Hepatocyte (in vitro differentiated cells): ENCODE measurements around the gene PLCB4. TPM values are rescaled to one million over a fixed set of nuclear protein-coding genes. Genes with fewer than 3 reads are reported as not detected.

Source experiments
- DNase-seq: peaks from one replicate; pipeline ENCODE4 v3.0.0-alpha.2; 2016; ENCODE audit warnings: low spot score
- H2AFZ ChIP-seq: fragments of 200-600 bp; sonication (generic); 2 replicates; pipeline ENCODE4 v1.6.0; 2016; ENCODE audit warnings: antibody characterized with exemption, mild to moderate bottlenecking
- H3K27ac ChIP-seq: fragments of 200-600 bp; sonication (generic); 2 replicates; pipeline ENCODE4 v1.5.1; 2016; ENCODE audit warnings: mild to moderate bottlenecking
- H3K27me3 ChIP-seq: fragments of 200-600 bp; sonication (generic); 2 replicates; pipeline ENCODE4 v1.6.1; 2016
- H3K36me3 ChIP-seq: fragments of 200-600 bp; sonication (generic); replicated peaks from 2 replicates; pipeline ENCODE4 v1.5.1; 2016; ENCODE audit warnings: low read depth; ENCODE audit not compliant: insufficient read depth
- H3K4me1 ChIP-seq: fragments of 200-600 bp; sonication (generic); 2 replicates; pipeline ENCODE4 v1.5.1; 2016; ENCODE audit warnings: mild to moderate bottlenecking, moderate library complexity; ENCODE audit not compliant: insufficient read depth
- H3K4me2 ChIP-seq: fragments of 200-600 bp; sonication (generic); 2 replicates; pipeline ENCODE4 v1.6.0; 2016
- H3K4me3 ChIP-seq: fragments of 200-600 bp; sonication (generic); 2 replicates; pipeline ENCODE4 v1.5.1; 2016; ENCODE audit warnings: mild to moderate bottlenecking
- H3K79me2 ChIP-seq: fragments of 200-600 bp; sonication (generic); 2 replicates; pipeline ENCODE4 v1.6.0; 2017; ENCODE audit warnings: mild to moderate bottlenecking
- H3K9me2 ChIP-seq: fragments of 200-600 bp; sonication (generic); replicated peaks from 2 replicates; pipeline ENCODE4 v1.6.0; 2017; ENCODE audit warnings: mild to moderate bottlenecking; ENCODE audit not compliant: insufficient read depth
- H3K9me3 ChIP-seq: fragments of 200-600 bp; sonication (generic); 2 replicates; pipeline ENCODE4 v1.5.1; 2016; ENCODE audit warnings: low read depth, mild to moderate bottlenecking
- H4K20me1 ChIP-seq: fragments of 200-600 bp; sonication (generic); 2 replicates; pipeline ENCODE4 v1.6.0; 2016; ENCODE audit warnings: mild to moderate bottlenecking; ENCODE audit not compliant: insufficient read depth, poor library complexity, severe bottlenecking
- EZH2 ChIP-seq: fragments of 200-600 bp; sonication (generic); IDR thresholded peaks from 2 replicates; pipeline ENCODE4 v1.6.1; 2016; ENCODE audit warnings: antibody characterized with exemption, mild to moderate bottlenecking, borderline replicate concordance
- EZH2phosphoT487 ChIP-seq: fragments of 200-600 bp; sonication (generic); IDR thresholded peaks from one replicate; pipeline ENCODE4 v1.6.1; 2018; ENCODE audit warnings: antibody characterized with exemption, mild to moderate bottlenecking, low read depth, moderate library complexity; ENCODE audit not compliant: unreplicated experiment, severe bottlenecking
- WGBS: methylation state at CpG from one replicate; pipeline ENCODE4 v1.1.6; 2016; ENCODE audit warnings: low lambda C conversion rate; ENCODE audit errors: missing lambda C conversion rate; 5-methylcytosine and 5-hydroxymethylcytosine counted together
- polyA plus RNA-seq: library from polyadenylated mRNA; unstranded; fragments of >200 nt; fragmentation: Nextera tagmentation; extraction: Ambion mirVana; gene quantifications from 2 replicates; pipeline ENCODE4 v1.2.1, GENCODE V29; 2016
- total RNA-seq: library from RNA; depleted of rRNA; stranded (reverse); fragments of >200 nt; gene quantifications from 2 replicates; pipeline ENCODE4 v1.2.3, GENCODE V29; 2014
- TF ChIP-seq, protein P1 (sequence below): fragments of 200-600 bp; sonication (generic); IDR thresholded peaks from 2 replicates; pipeline ENCODE4 v1.5.1; 2016; ENCODE audit warnings: antibody characterized with exemption, mild to moderate bottlenecking; ENCODE audit not compliant: poor library complexity

PLCB4 gene
- total and polyA plus RNA-seq, 2 experiments from 2014 or later = 6.4 to 15.0 TPM

DNA sequence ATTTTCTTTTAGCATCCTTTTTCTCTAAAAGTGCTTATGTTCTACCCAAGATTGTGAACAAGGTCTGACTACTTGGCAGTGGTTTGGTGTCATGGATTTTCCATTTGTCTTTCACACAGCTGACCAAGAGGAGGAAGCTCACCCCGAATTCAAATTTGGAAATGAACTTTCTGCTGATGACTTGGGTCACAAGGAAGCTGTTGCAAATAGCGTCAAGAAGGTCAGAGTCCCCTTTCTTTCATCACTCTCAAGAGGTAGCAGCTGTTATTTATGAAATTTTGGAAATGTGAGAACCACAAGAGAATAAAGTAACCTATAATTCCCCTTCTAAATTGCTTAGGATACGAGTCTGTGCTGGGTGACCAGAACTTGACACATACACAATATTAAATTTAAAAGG lies 332.5 kb downstream of the PLCB4 start:
- no peak for TF ChIP-seq EZH2
- TF ChIP-seq EZH2phosphoT487 = no peak
- TF ChIP-seq, protein P1, sequence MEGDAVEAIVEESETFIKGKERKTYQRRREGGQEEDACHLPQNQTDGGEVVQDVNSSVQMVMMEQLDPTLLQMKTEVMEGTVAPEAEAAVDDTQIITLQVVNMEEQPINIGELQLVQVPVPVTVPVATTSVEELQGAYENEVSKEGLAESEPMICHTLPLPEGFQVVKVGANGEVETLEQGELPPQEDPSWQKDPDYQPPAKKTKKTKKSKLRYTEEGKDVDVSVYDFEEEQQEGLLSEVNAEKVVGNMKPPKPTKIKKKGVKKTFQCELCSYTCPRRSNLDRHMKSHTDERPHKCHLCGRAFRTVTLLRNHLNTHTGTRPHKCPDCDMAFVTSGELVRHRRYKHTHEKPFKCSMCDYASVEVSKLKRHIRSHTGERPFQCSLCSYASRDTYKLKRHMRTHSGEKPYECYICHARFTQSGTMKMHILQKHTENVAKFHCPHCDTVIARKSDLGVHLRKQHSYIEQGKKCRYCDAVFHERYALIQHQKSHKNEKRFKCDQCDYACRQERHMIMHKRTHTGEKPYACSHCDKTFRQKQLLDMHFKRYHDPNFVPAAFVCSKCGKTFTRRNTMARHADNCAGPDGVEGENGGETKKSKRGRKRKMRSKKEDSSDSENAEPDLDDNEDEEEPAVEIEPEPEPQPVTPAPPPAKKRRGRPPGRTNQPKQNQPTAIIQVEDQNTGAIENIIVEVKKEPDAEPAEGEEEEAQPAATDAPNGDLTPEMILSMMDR = no peak

DNA sequence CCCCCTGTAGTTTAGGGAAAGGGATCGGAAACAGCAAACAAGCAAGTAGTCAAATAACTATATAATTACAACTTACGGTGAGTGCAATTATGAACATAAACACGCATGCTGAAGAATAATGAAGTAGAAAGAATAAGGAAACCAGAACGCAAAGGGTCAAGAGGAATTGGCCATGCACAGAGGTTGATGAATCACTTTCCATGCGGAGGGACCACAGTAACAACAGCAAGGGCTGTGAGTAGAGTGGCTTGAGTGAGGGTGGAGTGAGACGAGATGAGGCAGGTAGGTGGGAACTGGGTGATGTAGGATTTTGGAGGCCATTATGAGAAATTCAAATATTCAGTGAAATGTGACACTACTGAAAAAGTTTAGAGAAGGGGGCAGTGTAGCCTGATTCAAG lies 333.3 kb downstream of the PLCB4 start:
- WGBS = 90% methylated on average over 6 of the region's 6 CpGs
- H3K27me3 ChIP-seq = no peaks in the 10 kb centered on the region
- no peak for DNase-seq
- H3K4me2 ChIP-seq = no peak overlapping the region
- H3K4me1 ChIP-seq = no peaks in the 10 kb centered on the region
- TF ChIP-seq, protein P1 = no peak
- TF ChIP-seq EZH2 (no peak), EZH2phosphoT487 (no peak)
- no peaks in the 10 kb centered on the region for H3K9me3 ChIP-seq
- no peak overlapping the region for H3K27ac ChIP-seq
- no peaks in the 10 kb centered on the region for H3K9me2 ChIP-seq
- H2AFZ ChIP-seq = no peak overlapping the region
- no peak overlapping the region for H3K4me3 ChIP-seq
- H3K79me2 ChIP-seq = no peaks in the 10 kb centered on the region
- H4K20me1 ChIP-seq = no peaks in the 10 kb centered on the region
- H3K36me3 ChIP-seq = no peaks in the 10 kb centered on the region

More for the DNA sequence above, 332.5 kb downstream of the PLCB4 start:
- Histone ChIP-seq H3K9me3 (no peaks in the 10 kb centered on the region), H3K27me3 (no peaks in the 10 kb centered on the region), H3K4me3 (no peak overlapping the region), H3K9me2 (no peaks in the 10 kb centered on the region), H3K27ac (no peak overlapping the region), H3K79me2 (no peaks in the 10 kb centered on the region), H3K36me3 (no peaks in the 10 kb centered on the region), H3K4me1 (no peaks in the 10 kb centered on the region), H3K4me2 (no peak overlapping the region), H2AFZ (no peak overlapping the region), H4K20me1 (no peaks in the 10 kb centered on the region)
- no peak for DNase-seq
- 91% methylated on average over 3 of the region's 3 CpGs for WGBS

DNA sequence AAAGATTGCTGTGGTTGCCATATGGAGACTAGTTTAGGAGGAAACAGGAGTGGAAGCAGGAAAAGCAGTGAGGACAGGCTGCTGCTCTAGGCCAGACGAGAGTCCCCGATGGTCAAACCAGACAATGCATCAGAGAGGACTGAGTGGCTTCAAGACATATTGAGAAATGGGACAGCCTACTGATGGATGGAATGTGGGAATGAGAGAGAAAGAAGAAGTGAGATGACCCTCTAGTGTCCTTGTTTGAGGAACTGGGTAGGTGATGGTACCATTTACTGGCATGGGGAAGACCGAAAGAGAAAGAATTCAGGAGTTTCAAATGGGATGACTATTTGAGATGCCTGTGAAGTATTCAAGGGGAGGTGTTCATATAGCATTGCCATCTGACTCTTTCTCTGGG lies 333.7 kb downstream of the PLCB4 start:
- TF ChIP-seq EZH2 (no peak), EZH2phosphoT487 (no peak)
- TF ChIP-seq, protein P1 = no peak
- H4K20me1 ChIP-seq = no peaks in the 10 kb centered on the region

DNA sequence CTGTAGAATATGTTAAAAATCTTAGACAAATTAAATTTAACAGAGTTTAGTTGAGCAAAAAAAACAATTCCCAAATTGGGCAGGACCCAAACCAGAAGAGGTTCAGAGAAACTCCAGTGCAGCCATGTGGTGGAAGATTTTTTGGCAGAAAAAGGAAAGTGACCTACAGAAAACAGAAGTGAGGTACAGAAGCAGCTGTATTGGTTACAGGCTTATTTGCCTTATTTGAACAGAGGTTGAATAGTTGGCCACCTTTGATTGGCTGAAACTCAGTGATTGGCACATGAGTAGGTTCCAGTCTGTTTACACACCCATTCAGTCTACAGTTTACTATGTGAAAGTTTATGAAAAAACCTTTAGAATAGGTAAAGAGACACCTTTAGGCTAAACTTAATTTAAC lies 334.6 kb downstream of the PLCB4 start:
- no peaks in the 10 kb centered on the region for H3K4me1 ChIP-seq
- no peak overlapping the region for H3K27ac ChIP-seq
- no peaks in the 10 kb centered on the region for H3K79me2 ChIP-seq
- H3K9me2 ChIP-seq = no peaks in the 10 kb centered on the region
- H4K20me1 ChIP-seq = no peaks in the 10 kb centered on the region
- H3K9me3 ChIP-seq = no peaks in the 10 kb centered on the region
- H3K4me2 ChIP-seq = no peak overlapping the region
- no peak overlapping the region for H3K4me3 ChIP-seq
- no peaks in the 10 kb centered on the region for H3K36me3 ChIP-seq
- TF ChIP-seq EZH2 (no peak), EZH2phosphoT487 (no peak)
- TF ChIP-seq, protein P1 = no peak
- H2AFZ ChIP-seq = no peak overlapping the region
- no peak for DNase-seq
- H3K27me3 ChIP-seq = no peaks in the 10 kb centered on the region

More for the DNA sequence above, 333.7 kb downstream of the PLCB4 start:
- DNase-seq = no peak
- no peaks in the 10 kb centered on the region for H3K27me3 ChIP-seq
- H3K4me3 ChIP-seq = no peak overlapping the region
- H3K4me1 ChIP-seq = no peaks in the 10 kb centered on the region
- H3K9me3 ChIP-seq = no peaks in the 10 kb centered on the region
- H3K27ac ChIP-seq = no peak overlapping the region
- no peaks in the 10 kb centered on the region for H3K9me2 ChIP-seq
- WGBS = 98% methylated on average over 3 of the region's 3 CpGs
- no peak overlapping the region for H3K4me2 ChIP-seq
- H2AFZ ChIP-seq = no peak overlapping the region
- H3K36me3 ChIP-seq = no peaks in the 10 kb centered on the region
- H3K79me2 ChIP-seq = no peaks in the 10 kb centered on the region
